WTC11 (cell line): Measurements from ENCODE around the gene ZFP3. TPM values are rescaled to one million over a fixed set of nuclear protein-coding genes. Genes with fewer than 3 reads are reported as not detected.

Experiments
- AFF4 ChIP-seq: sonication (generic); formaldehyde crosslinking; IDR thresholded peaks from 2 replicates; pipeline ENCODE4 v1.8.1; 2023; ENCODE audit warnings: mild to moderate bottlenecking, missing genetic modification reagents, borderline replicate concordance
- ATF3 ChIP-seq: sonication (generic); formaldehyde crosslinking; conservative IDR thresholded peaks from 2 replicates; pipeline ENCODE4 v1.8.1; 2022; ENCODE audit warnings: mild to moderate bottlenecking, missing genetic modification reagents
- ATF6 ChIP-seq: sonication (generic); formaldehyde crosslinking; IDR thresholded peaks from 2 replicates; pipeline ENCODE4 v1.8.1; 2023; ENCODE audit warnings: mild to moderate bottlenecking, missing genetic modification reagents
- CREB1 ChIP-seq: sonication (generic); formaldehyde crosslinking; IDR thresholded peaks from 2 replicates; pipeline ENCODE4 v1.8.0; 2023; ENCODE audit warnings: mild to moderate bottlenecking, missing genetic modification reagents
- CREM ChIP-seq: sonication (generic); formaldehyde crosslinking; IDR thresholded peaks from 2 replicates; pipeline ENCODE4 v1.8.1; 2022; ENCODE audit warnings: mild to moderate bottlenecking, missing genetic modification reagents, moderate library complexity
- E2F1 ChIP-seq: sonication (generic); formaldehyde crosslinking; IDR thresholded peaks from 2 replicates; pipeline ENCODE4 v1.8.0; 2022; ENCODE audit warnings: mild to moderate bottlenecking, missing genetic modification reagents
- ELF4 ChIP-seq: sonication (generic); formaldehyde crosslinking; IDR thresholded peaks from 2 replicates; pipeline ENCODE4 v1.8.1; 2022; ENCODE audit warnings: low read depth, mild to moderate bottlenecking, moderate library complexity, missing genetic modification reagents
- ESRRA ChIP-seq: sonication (generic); formaldehyde crosslinking; IDR thresholded peaks from 2 replicates; pipeline ENCODE4 v1.8.1; 2022; ENCODE audit warnings: mild to moderate bottlenecking, missing genetic modification reagents, borderline replicate concordance
- FOXP1 ChIP-seq: sonication (generic); formaldehyde crosslinking; IDR thresholded peaks from 2 replicates; pipeline ENCODE4 v1.8.0; 2022; ENCODE audit warnings: missing genetic modification reagents, mild to moderate bottlenecking, moderate library complexity, borderline replicate concordance
- GTF2I ChIP-seq: fragments of 250-450 bp; sonication (Bioruptor Pico); conservative IDR thresholded peaks from 2 replicates; pipeline ENCODE4 v1.4.0; 2021; ENCODE audit warnings: mild to moderate bottlenecking
- IRF1 ChIP-seq: sonication (generic); formaldehyde crosslinking; IDR thresholded peaks from 2 replicates; pipeline ENCODE4 v1.8.0; 2023; ENCODE audit warnings: missing genetic modification reagents
- JAZF1 ChIP-seq: fragments of 250-450 bp; sonication (Bioruptor Pico); IDR thresholded peaks from 2 replicates; pipeline ENCODE4 v1.9.0; 2021; ENCODE audit warnings: moderate library complexity, mild to moderate bottlenecking, inconsistent platforms
- MAX ChIP-seq: sonication (generic); formaldehyde crosslinking; IDR thresholded peaks from 2 replicates; pipeline ENCODE4 v1.8.0; 2022; ENCODE audit warnings: mild to moderate bottlenecking, missing genetic modification reagents
- MLX ChIP-seq: sonication (generic); formaldehyde crosslinking; IDR thresholded peaks from 2 replicates; pipeline ENCODE4 v1.8.1; 2023; ENCODE audit warnings: mild to moderate bottlenecking, missing genetic modification reagents, moderate library complexity
- NFYB ChIP-seq: sonication (generic); formaldehyde crosslinking; conservative IDR thresholded peaks from 2 replicates; pipeline ENCODE4 v1.8.0; 2022; ENCODE audit warnings: low read depth, missing genetic modification reagents
- NR1H2 ChIP-seq: sonication (generic); formaldehyde crosslinking; IDR thresholded peaks from 2 replicates; pipeline ENCODE4 v1.9.0; 2021; ENCODE audit warnings: mild to moderate bottlenecking, moderate library complexity, missing genetic modification reagents
- NR3C1 ChIP-seq: sonication (generic); formaldehyde crosslinking; conservative IDR thresholded peaks from 2 replicates; pipeline ENCODE4 v1.8.1; 2023; ENCODE audit warnings: low read depth, mild to moderate bottlenecking, missing genetic modification reagents
- PRDM15 ChIP-seq: sonication (generic); formaldehyde crosslinking; IDR thresholded peaks from 2 replicates; pipeline ENCODE4 v1.8.0; 2022; ENCODE audit warnings: missing genetic modification reagents
- TEAD1 ChIP-seq: sonication (generic); formaldehyde crosslinking; IDR thresholded peaks from 2 replicates; pipeline ENCODE4 v1.8.0; 2022; ENCODE audit warnings: mild to moderate bottlenecking, missing genetic modification reagents
- TP53 ChIP-seq: sonication (generic); formaldehyde crosslinking; IDR thresholded peaks from 2 replicates; pipeline ENCODE4 v1.8.1; 2023; ENCODE audit warnings: mild to moderate bottlenecking, missing genetic modification reagents
- ZNF416 ChIP-seq: fragments of 250-450 bp; sonication (Bioruptor Pico); IDR thresholded peaks from 2 replicates; pipeline ENCODE4 v1.9.0; 2021; ENCODE audit warnings: mild to moderate bottlenecking, inconsistent platforms
- ZNF512 ChIP-seq: sonication (generic); formaldehyde crosslinking; IDR thresholded peaks from 2 replicates; pipeline ENCODE4 v1.8.1; 2022; ENCODE audit warnings: missing genetic modification reagents, borderline replicate concordance
- total RNA-seq: library from RNA; stranded (reverse); gene quantifications from 3 replicates; pipeline ENCODE4 v1.2.3, GENCODE V29; 2021

ZFP3 gene
- total RNA-seq, 1 experiment from 2014 or later: 0.66 TPM

GRCh38 chr17:5097101-5097834 is 19.0 kb downstream of the ZFP3 start (continued):
- TF ChIP-seq AFF4 (CRISPR knock-in tag) (peak; percentile 61; the same call in 1 of the 2 replicates), ELF4 (CRISPR knock-in tag) (peak; percentile 93), TP53 (peak; percentile 96), JAZF1 (CRISPR knock-in tag) (no peak), NR3C1 (no peak; the same call in 1 of the 2 replicates), PRDM15 (CRISPR knock-in tag) (peak; percentile 85), ZNF416 (CRISPR knock-in tag) (no peak), ESRRA (peak; percentile 98), NFYB (CRISPR knock-in tag) (peak; percentile 59), TEAD1 (CRISPR knock-in tag) (peak; percentile 97), CREM (CRISPR knock-in tag) (peak; percentile 58; the same call in 1 of the 2 replicates), E2F1 (CRISPR knock-in tag) (peak; percentile 98), MAX (peak; percentile 99), IRF1 (peak; percentile 96), MLX (0 out of 2 replicates have a peak, but pooled peaks have one; percentile 13), GTF2I (CRISPR knock-in tag) (no peak), CREB1 (CRISPR knock-in tag) (peak; percentile 96), FOXP1 (CRISPR knock-in tag) (peak; percentile 99), ATF6 (CRISPR knock-in tag) (no peak), ZNF512 (peak; percentile 89; the same call in 1 of the 2 replicates), NR1H2 (CRISPR knock-in tag) (peak; percentile 97), ATF3 (CRISPR knock-in tag) (peak; percentile 94)
